ENCODE measurements around the gene TSPAN31. TPM values are rescaled to one million over a fixed set of nuclear protein-coding genes. Genes with fewer than 3 reads are reported as not detected.

The TSPAN31 gene
- total and polyA plus RNA-seq, 2 experiments from 2014 or later, result 15.5 to 15.6 TPM

DNA sequence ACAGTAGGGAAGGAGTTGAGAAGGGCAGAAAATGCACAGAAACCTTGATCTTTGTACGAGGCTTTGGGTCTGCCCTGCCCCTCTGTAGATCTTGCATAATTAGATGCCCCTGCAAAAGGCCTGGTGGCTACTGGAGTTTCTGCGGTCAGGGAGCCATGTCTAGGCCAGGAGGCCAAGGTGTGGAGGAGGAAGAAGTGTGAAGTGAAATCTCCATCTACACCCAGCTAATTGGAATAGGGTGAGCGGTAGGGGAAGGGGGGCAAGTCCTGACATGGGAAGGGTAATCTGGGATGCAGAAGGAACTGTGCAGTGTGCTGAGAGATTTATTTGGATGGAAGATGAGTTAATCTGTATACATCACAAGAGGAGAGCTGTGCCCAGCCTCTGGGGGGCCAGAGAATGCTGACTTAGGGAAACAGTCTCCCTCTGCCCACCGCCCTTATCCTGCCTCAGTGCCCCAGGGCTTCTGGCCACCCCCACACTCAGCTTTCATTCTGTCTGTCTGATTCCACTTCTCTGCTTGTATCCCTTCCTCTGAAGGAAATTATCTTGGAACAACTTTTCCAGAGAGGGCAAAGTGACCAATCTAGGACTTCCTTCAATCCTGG, 16.7 kb downstream of the TSPAN31 start:
- Histone ChIP-seq H3K4me1 (ENCODE audit: insufficient read depth) (peaks cover 17% of the 10 kb centered on the region), H3F3A (replicated peaks; ENCODE audit: low read depth) (peaks cover 9% of the 10 kb centered on the region), H3K27ac (ENCODE audit: low read depth) (no peak overlapping the region), H3K79me2 (replicated peaks; ENCODE audit: insufficient read depth) (no peaks in the 10 kb centered on the region), H4K20me1 (replicated peaks; ENCODE audit: insufficient read depth) (peaks cover 4% of the 10 kb centered on the region; the same call in 1 of the 2 replicates), H2AFZ (no peak overlapping the region), H3K36me3 (ENCODE audit: insufficient read depth) (no peaks in the 10 kb centered on the region), H3K4me2 (no peak overlapping the region), H3K27me3 (ENCODE audit: insufficient read depth) (peaks cover 94% of the 10 kb centered on the region), H3K9me2 (ENCODE audit: insufficient read depth) (no peaks in the 10 kb centered on the region), H3K4me3 (no peak overlapping the region)
- Mint-ChIP-seq H3K36me3 (ENCODE audit: low read depth) (no peaks in the 10 kb centered on the region; the same call in 2 of the 3 replicates), H3K4me3 (peak overlapping the region; percentile 18; the same call in 1 of the 3 replicates), H3K9me3 (no peaks in the 10 kb centered on the region), H3K27ac (no peak overlapping the region), H3K27me3 (ENCODE audit: insufficient read depth, low read depth, poor library complexity) (peaks cover 71% of the 10 kb centered on the region), H3K4me1 (peaks cover 29% of the 10 kb centered on the region)
- no peak for ATAC-seq
- DNase-seq (ENCODE audit: low spot score), result no peak
- TF ChIP-seq, protein P1, sequence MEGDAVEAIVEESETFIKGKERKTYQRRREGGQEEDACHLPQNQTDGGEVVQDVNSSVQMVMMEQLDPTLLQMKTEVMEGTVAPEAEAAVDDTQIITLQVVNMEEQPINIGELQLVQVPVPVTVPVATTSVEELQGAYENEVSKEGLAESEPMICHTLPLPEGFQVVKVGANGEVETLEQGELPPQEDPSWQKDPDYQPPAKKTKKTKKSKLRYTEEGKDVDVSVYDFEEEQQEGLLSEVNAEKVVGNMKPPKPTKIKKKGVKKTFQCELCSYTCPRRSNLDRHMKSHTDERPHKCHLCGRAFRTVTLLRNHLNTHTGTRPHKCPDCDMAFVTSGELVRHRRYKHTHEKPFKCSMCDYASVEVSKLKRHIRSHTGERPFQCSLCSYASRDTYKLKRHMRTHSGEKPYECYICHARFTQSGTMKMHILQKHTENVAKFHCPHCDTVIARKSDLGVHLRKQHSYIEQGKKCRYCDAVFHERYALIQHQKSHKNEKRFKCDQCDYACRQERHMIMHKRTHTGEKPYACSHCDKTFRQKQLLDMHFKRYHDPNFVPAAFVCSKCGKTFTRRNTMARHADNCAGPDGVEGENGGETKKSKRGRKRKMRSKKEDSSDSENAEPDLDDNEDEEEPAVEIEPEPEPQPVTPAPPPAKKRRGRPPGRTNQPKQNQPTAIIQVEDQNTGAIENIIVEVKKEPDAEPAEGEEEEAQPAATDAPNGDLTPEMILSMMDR (conservative IDR thresholded peaks at IDR 0.05; ENCODE audit: low read depth in 2 of 2), result no peak
- TF ChIP-seq EZH2phosphoT487 (IDR thresholded peaks at IDR 0.05; ENCODE audit: unreplicated experiment), result no peak
- no peak for TF ChIP-seq EZH2 (IDR thresholded peaks at IDR 0.05; ENCODE audit: low read depth, unreplicated experiment)
- no peak for TF ChIP-seq CREB1 (CRISPR knock-in tag; IDR thresholded peaks at IDR 0.05; ENCODE audit: low read depth)

DNA sequence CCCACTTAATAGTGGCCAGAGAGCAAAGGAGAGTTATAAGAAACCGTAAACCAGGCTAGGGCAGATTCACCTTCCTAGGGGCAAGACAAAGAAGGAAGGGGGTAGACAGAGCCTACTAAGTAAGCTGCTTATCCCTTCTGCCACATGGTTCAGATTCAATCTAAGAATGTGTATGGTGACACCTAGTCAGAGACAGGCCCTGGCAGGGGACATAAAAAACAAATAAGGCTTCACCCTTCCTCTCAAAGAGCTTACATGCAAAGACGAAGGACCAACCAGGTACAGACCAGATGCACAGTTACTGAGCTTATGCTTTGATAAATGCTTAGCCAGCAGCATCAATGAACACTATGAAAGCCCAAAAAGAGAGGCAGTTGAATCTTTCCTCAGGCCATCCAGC, 17.6 kb downstream of the TSPAN31 start:
- H3K27ac ChIP-seq (ENCODE audit: low read depth), result no peak overlapping the region
- Mint-ChIP-seq H3K4me1 (peaks cover 33% of the 10 kb centered on the region), H3K27ac (no peak overlapping the region), H3K4me3 (no peak overlapping the region), H3K27me3 (ENCODE audit: insufficient read depth, low read depth, poor library complexity) (peaks cover 68% of the 10 kb centered on the region), H3K9me3 (no peaks in the 10 kb centered on the region), H3K36me3 (ENCODE audit: low read depth) (peaks cover under 1% of the 10 kb centered on the region; the same call in 2 of the 3 replicates)
- no peak overlapping the region for H3K4me3 ChIP-seq
- no peak overlapping the region for H3K4me2 ChIP-seq
- H3F3A ChIP-seq (replicated peaks; ENCODE audit: low read depth), result peaks cover 11% of the 10 kb centered on the region
- no peak overlapping the region for H2AFZ ChIP-seq
- no peaks in the 10 kb centered on the region for H3K79me2 ChIP-seq (replicated peaks; ENCODE audit: insufficient read depth)
- ATAC-seq (no peak), DNase-seq (ENCODE audit: low spot score) (no peak)
- H3K4me1 ChIP-seq (ENCODE audit: insufficient read depth), result peaks cover 19% of the 10 kb centered on the region; the same call in 1 of the 2 replicates
- H3K27me3 ChIP-seq (ENCODE audit: insufficient read depth), result peaks cover 94% of the 10 kb centered on the region
- no peaks in the 10 kb centered on the region for H3K9me2 ChIP-seq (ENCODE audit: insufficient read depth)
- peaks cover under 1% of the 10 kb centered on the region; the same call in 1 of the 2 replicates for H4K20me1 ChIP-seq (replicated peaks; ENCODE audit: insufficient read depth)
- H3K36me3 ChIP-seq (ENCODE audit: insufficient read depth), result no peaks in the 10 kb centered on the region
- TF ChIP-seq, protein P1 (conservative IDR thresholded peaks at IDR 0.05; ENCODE audit: low read depth in 2 of 2), result no peak
- TF ChIP-seq EZH2 (IDR thresholded peaks at IDR 0.05; ENCODE audit: low read depth, unreplicated experiment), result no peak
- no peak for TF ChIP-seq STAT1 (IDR thresholded peaks at IDR 0.05; ENCODE audit: unreplicated experiment)
- TF ChIP-seq, protein P2, sequence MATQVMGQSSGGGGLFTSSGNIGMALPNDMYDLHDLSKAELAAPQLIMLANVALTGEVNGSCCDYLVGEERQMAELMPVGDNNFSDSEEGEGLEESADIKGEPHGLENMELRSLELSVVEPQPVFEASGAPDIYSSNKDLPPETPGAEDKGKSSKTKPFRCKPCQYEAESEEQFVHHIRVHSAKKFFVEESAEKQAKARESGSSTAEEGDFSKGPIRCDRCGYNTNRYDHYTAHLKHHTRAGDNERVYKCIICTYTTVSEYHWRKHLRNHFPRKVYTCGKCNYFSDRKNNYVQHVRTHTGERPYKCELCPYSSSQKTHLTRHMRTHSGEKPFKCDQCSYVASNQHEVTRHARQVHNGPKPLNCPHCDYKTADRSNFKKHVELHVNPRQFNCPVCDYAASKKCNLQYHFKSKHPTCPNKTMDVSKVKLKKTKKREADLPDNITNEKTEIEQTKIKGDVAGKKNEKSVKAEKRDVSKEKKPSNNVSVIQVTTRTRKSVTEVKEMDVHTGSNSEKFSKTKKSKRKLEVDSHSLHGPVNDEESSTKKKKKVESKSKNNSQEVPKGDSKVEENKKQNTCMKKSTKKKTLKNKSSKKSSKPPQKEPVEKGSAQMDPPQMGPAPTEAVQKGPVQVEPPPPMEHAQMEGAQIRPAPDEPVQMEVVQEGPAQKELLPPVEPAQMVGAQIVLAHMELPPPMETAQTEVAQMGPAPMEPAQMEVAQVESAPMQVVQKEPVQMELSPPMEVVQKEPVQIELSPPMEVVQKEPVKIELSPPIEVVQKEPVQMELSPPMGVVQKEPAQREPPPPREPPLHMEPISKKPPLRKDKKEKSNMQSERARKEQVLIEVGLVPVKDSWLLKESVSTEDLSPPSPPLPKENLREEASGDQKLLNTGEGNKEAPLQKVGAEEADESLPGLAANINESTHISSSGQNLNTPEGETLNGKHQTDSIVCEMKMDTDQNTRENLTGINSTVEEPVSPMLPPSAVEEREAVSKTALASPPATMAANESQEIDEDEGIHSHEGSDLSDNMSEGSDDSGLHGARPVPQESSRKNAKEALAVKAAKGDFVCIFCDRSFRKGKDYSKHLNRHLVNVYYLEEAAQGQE (IDR thresholded peaks at IDR 0.05; ENCODE audit: unreplicated experiment), result no peak
- TF ChIP-seq CREB1 (CRISPR knock-in tag; IDR thresholded peaks at IDR 0.05; ENCODE audit: low read depth), result no peak
- TF ChIP-seq POLR2AphosphoS5 (IDR thresholded peaks at IDR 0.05; ENCODE audit: low read depth), result no peak
- no peak for TF ChIP-seq NANOG (IDR thresholded peaks at IDR 0.05; ENCODE audit: borderline replicate concordance)

All from GM23338 (cell line).